NCI-H2081 (cell line): Measurements from ENCODE around the gene MARCHF11.

Experiments used
- DNase-seq, 2 experiments: peaks; one replicate each; lab custom pipeline; 2025; lab: John Stamatoyannopoulos, UW

MARCHF11 gene

GRCh38 chr5:16134204-16134603 is 45.4 kb downstream of the MARCHF11 start:
- DNase-seq: peak in 1 of 2 experiments; percentile 35

DNA sequence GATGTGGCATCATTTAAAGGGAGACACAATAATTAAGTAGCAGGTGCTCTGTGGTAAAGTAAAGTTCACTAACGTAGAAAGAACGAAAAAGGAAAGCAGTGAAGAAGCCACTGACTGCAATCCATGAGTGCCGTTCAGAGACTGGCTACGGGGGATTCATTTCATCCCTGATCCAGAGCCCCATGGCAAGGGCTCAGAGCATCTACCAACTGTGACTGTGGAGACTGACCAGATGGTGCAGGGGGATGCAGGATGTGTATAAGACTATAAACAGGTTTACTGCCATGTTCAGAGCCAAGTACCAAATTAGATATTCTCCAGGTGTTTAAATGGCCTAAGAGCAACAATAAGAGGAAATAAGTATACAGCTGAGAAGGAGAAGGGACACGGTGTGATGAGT is 47.7 kb downstream of the MARCHF11 start:
- DNase-seq: peak in 1 of 2 experiments; percentile 58

DNA sequence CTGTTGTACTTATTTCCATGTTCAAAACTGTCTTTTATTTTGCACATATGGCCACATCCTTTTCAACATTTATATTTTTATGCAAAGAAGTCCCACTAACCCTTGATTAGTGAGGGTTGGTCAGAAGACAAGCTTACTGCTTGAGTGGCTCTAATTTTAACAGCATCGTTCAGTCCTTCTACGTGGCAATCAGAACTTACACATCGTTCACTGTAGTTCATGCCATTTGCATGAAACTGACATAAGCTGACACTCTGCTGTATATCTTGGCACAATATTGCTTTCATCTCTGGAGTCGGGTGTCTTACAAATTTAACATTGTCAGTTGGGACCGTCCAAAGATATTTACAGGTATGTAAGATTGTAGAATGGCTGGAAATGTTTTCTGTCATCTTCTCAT is 50.6 kb downstream of the MARCHF11 start:
- no peak for DNase-seq

DNA sequence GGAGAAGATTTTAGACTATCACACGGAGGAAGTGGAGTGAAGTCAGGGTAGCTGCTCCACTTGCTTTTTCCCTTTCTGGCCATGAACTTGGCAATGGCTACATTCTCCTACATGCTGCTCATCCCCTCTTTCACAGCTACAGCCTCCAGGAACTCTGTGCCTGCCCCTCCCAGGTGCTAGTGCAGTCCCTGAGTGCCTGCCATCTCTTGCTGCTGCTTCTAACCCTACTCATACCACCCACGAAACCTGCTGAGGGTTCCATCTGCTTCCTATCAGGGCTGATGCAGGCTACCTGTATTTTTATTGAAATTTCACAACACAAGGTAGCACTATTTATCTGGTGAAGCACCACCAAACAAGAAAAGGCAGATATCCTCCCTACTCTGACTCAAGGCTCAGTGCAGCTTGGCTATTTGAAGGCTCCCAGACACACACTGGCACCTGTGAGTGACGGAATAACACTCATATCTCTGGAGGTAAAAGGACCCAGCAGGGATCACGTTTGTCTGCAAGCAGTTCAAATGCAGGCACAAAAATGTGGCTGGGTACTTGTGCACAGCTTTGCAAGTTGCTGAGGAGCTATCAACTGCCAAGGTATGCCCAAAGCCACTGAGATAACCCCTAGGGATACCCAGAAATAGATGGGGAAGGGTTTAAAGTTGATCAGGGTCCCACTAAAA is 51.6 kb downstream of the MARCHF11 start:
- no peak for DNase-seq

DNA sequence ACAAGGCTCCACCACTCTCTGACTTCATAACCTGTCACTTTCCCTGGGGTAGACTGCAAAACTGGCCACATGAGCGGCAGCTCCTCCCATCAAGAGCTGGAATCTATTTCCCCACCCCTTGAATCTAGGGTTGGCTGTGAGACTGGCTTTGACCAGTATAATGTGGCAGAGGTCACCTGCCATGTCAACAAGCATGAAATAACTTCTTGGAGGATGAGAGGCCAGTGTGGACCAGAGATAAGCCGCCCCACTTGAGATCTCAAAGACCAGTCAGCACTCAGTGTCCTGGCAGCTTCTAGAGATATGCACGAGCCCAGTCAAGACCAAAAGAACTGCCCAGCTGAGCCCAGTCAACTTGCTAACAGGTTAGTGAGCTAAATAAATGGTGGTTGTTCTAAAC is 59.0 kb downstream of the MARCHF11 start:
- DNase-seq: no peak

DNA sequence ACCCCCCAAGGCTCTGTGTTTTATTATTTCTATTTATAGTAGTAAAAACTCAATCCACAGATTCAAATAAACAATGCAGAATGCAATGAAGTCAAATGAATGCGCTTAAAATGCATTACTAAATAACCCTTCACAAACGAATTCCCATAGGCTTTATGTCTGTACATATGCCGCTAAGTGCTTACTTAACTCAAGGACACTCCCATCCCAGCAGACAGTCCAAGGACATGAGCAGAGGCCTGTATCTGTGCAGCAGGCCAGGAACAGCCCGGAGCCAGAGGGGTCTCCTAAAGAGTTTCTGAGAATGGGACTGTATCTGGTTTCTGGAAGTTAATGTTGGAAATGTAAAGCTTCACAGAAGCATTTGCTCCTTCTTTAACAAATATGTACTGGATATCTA is 59.8 kb downstream of the MARCHF11 start:
- no peak for DNase-seq

- DNase-seq: no peak
Measured at GRCh38 chr5:16115140-16115539, 64.5 kb downstream of the MARCHF11 start.

DNA sequence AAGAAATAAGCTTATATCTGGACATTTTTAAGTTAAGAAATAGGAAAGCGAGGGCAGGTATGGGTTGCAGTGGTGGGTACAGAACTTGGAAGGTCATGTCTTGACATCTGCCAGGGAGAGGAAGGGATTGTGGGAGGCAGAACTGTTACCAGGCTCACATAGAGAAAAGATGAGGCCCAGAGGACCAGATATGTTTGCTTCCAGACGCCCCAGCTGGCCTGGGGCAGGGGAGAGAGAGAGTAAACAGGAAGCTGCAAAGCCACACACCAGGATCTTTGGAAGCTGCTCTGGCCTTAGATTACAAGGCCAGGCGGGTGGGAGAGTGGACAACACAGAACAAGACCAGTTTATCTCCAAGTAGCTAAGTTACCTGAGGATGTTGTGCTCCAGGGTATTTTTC is 71.2 kb downstream of the MARCHF11 start:
- no peak for DNase-seq

DNA sequence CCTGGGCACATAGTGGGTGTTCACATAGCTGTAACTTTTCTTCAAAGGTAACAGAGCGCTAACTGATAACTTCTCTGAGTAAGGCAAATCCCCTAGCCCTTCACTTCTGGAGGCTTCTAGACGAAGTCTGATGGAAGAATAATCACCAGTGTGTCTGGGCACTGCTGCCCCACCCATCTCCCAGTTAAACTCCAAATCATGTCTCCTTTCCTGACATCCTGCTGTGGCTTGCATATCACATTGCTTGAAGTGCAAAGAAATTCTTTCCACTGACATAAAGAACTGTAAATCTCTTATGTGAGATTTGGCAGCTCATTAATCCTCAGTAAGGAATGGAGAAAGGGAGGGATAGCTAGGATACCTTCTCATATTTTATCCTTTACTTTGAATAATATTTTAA is 74.6 kb downstream of the MARCHF11 start:
- no peak for DNase-seq

DNA sequence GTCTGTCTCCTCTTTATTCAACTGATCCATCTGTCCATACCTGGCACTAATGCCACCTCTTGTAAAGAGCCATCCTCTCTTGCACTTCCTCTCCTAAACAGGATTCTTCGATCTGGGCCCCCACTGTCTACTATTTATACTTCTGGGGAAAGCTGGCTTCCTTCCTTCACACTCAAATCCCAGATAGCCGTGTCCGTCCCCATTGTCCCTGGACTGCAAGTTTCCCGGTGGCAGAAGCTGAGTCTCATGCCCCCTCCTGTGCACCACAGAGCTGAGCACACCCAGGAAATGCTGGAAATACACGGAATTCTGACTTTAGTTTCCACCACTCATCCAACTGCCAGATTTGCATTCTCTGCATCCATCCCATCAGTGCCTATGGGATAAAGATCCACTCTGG is 84.0 kb downstream of the MARCHF11 start:
- no peak for DNase-seq

GRCh38 chr5:16090270-16090669 is 89.3 kb downstream of the MARCHF11 start:
- DNase-seq: no peak

DNA sequence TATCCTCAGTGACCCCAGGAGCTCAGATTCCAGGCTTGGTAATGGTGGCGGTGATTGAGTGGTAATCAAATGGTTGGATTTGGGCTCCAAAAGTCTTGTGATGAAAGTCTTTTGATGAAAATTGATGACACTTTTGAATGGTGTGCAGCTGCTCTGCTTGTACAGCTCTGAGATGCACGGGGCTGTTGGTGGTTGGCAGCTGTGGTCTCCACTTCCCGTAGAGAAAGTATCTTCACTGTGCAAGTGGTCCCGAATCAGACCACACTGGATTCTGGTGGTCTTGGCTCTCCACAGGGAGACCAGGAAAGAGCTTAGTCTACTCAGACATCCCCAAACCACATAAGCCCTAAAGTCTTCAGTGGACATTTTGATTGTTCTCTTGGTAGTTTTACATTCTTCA is 96.6 kb downstream of the MARCHF11 start:
- DNase-seq: no peak

- DNase-seq: no peak
Measured at GRCh38 chr5:16082053-16082452, 97.5 kb downstream of the MARCHF11 start.

- peak; percentile 23 to 64 for DNase-seq
Measured at GRCh38 chr5:16081376-16081955, 98.1 kb downstream of the MARCHF11 start.

DNA sequence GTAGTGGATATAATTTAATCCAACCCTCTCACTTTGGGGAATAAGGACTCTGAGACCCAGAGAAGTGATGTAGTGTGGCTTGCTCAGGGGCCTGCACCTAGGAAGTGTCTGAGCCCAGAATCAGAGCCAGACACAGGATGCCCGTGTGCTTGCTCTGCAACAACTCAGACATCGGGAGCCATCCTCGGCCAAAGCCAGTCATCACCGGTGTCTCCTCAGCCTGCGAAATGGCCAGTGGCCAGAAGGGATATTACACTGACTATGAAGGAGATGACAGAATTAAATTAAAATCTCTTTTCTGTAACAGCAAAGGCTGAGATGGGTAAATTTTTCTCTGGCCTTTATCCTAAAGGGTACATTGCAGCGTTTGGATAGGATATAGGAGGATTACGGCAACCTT is 102.9 kb downstream of the MARCHF11 start:
- DNase-seq: no peak

GRCh38 chr5:16074358-16074757 is 105.2 kb downstream of the MARCHF11 start:
- DNase-seq: no peak

GRCh38 chr5:16072616-16073015 is 107.0 kb downstream of the MARCHF11 start:
- no peak for DNase-seq

GRCh38 chr5:16067415-16067814 is 112.2 kb downstream of the MARCHF11 start:
- no peak for DNase-seq

- no peak for DNase-seq
Measured at GRCh38 chr5:16066810-16067209, 112.8 kb downstream of the MARCHF11 start.

GRCh38 chr5:16066320-16066719 is 113.3 kb downstream of the MARCHF11 start:
- no peak for DNase-seq

GRCh38 chr5:16065831-16066230 is 113.8 kb downstream of the MARCHF11 start:
- DNase-seq: peak in 1 of 2 experiments; percentile 43

- DNase-seq: no peak
Measured at GRCh38 chr5:16064135-16064893, 115.3 kb downstream of the MARCHF11 start.

- DNase-seq: peak; percentile 15 to 68
Measured at GRCh38 chr5:16061163-16061562, 118.4 kb downstream of the MARCHF11 start.
